NCI-H446 treated with DMSO at 0.1 percent for 48 hours (cell line): ENCODE results near the gene VKORC1L1.
A peak's percentile ranks its signal among the peaks of the same experiment; 100 is the strongest.
"Not testable (repeated sequence)": the region's sequence is repeated elsewhere in the genome, so short reads cannot be mapped to it uniquely, and the experiment has no call there.

Experiments
- DNase-seq: peaks from one replicate; lab custom pipeline; 2025; lab: John Stamatoyannopoulos, UW

Gene VKORC1L1

DNA sequence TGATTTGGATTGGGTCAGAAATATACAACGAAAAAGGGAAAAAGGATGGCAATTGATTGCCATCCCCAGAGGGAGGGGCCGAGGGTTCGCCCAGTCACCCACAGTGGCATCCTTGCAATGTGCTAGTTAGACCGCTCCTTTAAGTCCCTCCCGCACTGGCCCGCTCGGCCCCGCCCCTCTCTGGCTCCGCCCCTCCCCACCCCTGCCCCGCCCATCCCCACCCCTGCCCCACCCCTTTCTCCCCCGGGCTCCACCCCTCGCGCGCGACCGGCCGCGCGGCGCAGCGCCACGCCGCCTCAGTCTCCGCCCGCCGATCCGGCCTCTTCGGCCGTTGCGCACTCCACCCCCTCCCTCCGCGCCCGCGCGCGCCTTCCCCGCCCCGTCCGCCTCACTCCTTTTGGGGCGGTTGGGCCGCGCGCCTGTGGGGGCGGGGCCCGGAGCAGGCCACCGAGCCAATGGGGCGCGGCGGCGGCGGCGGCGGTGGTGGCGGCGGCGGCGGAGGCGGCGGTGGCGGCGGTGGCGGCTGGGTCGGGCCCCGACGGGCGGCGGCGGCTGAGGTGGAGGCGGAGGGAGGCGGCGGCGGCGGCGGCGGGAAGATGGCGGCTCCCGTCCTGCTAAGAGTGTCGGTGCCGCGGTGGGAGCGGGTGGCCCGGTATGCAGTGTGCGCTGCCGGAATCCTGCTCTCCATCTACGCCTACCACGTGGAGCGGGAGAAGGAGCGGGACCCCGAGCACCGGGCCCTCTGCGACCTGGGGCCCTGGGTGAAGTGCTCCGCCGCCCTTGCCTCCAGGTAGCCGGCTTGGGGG lies at the start of gene VKORC1L1:
TSS of gene VKORC1L1 (plus strand) at position 299 of the 806 bp plus-strand sequence. CDS start at position 597, 298 bp downstream.
- peak; percentile 75 for DNase-seq

DNA sequence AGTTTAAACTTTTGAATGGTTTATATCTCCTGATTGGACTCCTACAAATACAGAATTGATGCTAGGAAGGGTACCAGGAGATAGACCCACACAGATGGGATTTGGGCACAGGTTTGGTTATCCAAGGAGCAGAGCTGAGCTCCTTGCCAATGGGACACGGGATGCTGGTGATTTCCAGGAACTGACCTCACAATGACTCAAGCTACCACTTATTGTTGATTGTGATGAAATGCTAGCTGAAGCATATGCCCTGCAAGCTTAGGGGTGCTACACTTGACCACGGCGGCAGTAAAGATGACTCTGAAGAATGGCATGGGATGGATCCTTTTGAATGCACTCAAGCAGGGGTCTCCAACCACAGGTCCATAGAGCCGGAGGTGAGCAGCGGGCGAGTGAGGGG lies 45.5 kb upstream of the VKORC1L1 start:
- DNase-seq: no peak

DNA sequence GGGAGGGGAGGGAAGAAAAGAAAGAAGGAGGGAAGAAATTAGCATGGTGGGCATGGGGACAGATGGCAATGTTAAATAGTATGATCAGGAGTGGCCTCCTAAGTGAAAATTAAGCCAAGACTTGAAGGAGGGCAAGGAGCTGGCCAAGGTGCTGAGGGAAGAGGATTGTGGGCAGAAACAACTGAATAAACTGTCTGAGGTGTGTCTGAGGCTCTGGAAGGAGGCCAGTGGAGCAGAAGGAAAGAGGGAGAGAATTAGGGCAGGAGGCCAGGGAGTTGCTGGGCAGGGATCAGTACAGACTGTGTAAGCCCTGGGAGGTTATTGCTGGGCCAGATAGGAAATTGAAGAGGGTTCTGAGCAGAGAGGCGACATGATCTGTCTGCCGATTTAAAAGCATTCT lies 40.6 kb upstream of the VKORC1L1 start:
- peak; percentile 46 for DNase-seq

DNA sequence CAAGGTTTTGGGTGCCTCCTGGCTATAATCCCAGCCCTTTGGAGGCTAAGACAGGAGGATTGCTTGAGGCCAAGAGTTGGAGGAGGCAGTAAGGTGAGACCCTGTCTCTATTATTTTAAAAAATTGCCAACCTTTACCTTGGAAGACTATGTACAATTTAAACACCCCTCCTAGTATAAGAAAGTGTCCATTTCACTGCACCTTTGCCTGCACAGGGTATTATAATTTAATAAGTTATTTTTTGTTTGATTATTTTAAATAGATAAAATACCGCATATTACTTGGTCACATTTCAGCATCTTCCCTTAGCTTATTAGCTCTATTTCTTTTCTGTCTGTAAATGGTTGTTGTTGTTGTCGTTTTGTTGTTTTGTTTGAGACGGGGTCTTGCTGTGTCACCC lies 36.2 kb upstream of the VKORC1L1 start:
- not testable (repeated sequence) for DNase-seq

DNA sequence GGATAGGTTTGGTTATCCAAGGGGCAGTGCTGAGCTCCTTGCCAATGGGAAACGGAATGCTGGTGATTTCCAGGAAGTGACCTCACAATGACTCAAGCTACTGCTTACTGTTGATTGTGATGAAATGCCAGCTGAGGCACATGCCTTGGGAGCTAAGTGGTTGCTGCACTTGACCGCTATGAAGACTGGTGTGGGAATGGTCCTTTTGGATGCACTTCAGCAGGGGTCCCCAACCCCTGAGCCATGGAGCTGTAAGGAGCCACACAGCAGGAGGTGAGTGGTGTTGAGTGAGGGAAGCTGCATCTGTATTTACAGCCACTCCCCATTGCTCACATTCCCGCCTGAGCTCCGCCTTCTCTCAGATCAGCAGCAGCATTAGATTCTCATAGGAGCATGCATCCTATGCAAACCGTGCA lies 35.3 kb upstream of the VKORC1L1 start:
- DNase-seq: not testable (repeated sequence)

DNA sequence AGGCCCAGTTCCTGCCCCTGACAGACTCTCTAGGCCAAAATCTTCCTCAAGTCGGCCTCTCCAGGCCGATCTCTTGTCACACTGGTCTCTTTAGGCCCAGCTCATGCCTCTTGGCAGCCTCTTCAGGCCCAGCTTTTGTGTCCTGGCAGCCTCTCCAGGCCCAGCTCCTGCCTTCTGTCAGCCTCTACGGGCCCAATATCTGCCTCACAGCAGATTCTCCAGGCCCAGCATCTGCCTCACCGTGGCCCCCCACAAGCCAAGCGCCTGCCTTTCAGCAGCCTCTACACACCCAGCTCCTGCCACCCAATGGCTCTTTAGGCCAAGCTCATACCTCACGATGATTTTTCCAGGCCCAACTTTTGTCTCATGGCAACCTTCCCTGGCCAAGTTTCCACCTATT lies 33.0 kb upstream of the VKORC1L1 start:
- peak; percentile 43 for DNase-seq

DNA sequence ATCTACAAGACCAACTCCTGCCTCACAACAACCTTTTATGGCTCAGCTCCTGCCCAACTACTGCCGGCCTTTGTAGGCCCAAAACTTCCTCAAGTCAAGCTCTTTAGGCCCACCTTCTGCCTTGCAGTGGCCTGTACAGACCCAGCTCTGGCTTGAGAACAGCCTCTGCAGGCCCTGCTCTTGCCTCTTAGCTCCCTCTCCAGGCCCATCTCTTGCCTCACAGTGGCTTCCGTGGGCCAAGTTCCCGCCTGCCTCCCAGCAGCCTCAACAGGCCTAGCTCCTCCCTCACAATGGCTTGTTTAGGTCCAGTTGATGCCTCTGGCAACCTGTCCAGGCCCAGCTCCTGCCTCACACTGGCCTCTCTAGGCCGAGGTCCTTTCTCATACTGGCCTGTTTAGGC lies 32.4 kb upstream of the VKORC1L1 start:
- DNase-seq: peak; percentile 52

DNA sequence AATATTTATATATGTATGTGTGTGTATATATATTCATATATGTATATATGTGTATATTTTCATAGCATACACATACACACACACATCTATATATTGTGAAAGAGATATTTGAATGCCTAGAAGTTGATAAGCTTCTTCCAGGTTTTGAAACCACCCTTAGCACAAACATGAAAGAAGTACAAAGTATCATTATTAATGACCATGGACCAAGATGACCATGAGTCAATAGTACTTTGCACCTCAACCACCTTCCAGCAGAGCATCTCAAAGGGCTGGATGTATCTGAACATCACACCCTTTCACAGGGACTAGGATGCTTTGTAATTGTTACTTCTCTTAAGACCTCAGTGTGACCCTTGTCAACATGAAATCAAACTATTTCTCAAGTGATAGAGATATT lies 29.3 kb upstream of the VKORC1L1 start:
- DNase-seq: not testable (repeated sequence)

DNA sequence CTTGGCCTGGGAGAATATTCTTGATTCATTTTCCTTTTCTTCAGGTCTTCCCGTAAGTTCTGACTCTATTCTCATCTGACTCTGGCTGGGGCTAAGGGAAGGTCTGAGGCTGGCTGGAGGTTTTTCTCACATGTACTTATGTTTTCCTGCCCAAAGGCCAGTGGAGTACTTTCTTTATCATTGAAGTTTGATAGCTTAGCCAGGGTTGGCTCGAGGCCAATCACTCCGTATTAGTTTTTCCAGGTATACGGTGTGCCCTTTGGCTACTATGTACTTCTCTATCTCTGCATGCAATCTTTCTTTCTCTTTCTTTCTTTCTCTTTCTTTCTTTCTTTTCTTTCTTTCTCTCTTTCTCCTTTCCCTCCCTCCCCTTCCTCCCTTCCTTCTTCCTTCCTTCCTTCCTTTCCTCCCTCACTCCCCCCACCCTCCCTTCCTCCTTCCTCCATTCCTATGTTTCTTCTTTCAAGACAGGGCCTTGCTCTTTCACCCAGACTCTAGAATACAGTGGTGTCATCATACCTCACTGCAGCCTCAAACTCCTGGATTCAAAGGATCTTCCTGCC lies 26.8 kb upstream of the VKORC1L1 start:
- no peak for DNase-seq

DNA sequence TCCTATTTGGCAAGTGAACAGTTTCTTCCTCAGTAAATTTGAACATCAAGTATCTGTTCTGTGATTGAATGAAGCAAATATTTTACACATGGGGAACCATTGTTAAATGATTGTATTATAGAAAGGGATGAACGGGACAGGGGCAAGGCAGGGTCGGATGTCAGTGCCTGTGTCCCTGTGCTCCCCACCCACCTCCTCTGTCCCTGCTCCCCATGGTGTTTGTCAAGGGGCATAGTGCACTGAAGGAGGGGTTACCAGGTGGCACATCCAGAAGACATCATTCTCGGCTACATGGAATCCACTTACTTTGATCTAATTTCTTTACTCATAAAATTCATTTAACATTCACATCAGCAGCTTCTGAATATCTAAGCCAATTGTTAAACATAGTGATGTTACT lies 19.4 kb upstream of the VKORC1L1 start:
- not testable (repeated sequence) for DNase-seq

DNA sequence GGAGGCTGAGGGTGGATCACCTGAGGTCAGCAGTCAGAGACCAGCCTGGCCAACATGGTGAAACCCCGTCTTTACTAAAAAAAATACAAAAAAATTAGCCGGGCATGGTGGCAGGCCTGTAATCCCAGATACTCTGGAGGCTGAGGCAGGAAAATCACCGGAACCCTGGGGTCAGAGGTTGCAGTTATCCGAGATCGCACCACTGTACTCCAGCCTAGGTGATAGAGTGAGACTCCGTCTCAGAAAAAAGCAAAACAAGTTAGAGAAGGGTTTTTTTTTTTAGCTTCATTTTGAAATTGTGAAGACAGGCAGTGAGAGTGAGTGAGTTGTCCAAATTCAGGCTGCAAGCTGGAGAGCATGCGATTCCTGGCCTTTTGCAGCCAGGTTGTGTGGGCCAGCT lies 19.0 kb upstream of the VKORC1L1 start:
- DNase-seq: not testable (repeated sequence)

DNA sequence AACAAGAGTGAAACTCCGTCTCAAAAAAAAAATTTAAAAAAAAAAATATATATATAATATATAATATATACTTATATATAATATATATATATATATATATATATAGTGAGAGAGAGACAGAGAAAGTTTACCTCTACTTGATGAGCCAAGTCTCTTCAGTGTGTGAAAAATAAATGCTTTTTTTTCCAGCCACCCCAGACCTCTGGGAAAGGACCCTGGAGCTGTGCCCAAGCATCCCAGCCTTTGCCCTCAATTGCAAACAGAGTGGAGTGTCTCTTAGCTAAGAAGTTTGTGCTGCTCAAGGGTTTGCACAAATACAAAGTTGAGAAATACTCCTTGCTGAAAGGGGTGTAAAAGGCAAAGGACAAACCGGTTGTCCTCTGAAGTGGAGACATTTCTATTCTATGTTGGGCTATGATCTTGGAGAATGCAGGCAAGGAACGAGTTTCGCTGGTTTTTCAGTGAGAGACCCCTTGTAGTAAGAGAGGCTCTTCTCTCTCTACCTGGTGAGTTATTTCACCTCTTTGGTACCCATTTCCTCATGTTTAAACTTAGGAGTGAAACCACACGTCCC lies 15.5 kb upstream of the VKORC1L1 start:
- DNase-seq: not testable (repeated sequence)

DNA sequence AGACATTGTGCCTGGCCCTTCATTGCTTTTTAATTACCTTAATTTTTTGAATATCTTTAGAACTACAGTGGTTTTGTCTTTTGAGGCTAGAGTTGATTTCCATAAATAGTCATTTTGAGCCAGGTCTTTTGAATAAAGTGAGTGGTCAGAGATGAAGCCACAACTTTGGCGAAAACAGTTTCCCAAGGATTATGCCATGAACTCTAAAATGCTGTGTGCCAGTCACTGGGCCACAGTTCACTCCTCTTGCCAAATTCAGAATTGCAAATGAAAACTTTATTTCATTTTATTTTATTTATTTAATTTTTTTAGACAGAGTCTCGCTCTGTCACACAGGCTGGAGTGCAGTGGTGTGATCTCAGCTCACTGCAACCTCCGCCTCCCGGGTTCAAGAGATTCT lies 14.2 kb upstream of the VKORC1L1 start:
- not testable (repeated sequence) for DNase-seq

DNA sequence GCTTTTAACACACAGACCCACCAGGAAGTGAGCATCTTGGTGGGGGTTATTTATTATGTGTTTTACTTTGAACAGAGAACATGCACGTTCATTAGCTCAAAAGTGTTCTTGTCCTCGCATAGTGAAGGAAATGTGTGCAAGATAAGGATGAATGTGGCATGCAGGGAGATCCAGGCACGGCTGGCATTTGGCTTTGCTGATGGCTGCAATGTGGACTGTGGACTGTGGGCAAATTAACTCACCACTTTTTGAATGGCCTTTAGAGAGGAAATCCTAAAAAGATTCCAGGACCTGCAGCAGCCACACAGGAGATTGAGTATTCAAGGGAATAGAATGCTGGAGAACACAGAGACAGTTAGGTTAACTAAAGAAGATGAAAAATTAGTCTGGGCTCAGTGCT lies 6.6 kb upstream of the VKORC1L1 start:
- not testable (repeated sequence) for DNase-seq

DNA sequence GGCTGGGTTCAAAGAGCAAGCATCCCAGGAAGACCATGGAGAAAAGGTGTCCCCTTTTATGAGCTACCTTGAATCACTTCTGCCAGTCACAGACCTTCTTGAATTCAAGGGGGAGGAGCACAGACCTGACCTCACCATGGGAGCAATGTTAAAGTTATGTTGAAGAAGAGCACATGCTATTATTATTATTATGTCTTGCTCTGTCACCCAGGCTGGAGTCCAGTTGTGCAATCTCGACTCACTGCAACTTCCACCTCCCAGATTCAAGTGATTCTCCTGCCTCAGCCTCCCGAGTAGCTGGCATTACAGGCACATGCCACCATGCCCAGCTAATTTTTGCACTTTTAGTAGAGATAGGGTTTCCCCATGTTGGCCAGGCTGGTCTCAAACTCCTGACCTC lies 5.2 kb upstream of the VKORC1L1 start:
- DNase-seq: not testable (repeated sequence)

DNA sequence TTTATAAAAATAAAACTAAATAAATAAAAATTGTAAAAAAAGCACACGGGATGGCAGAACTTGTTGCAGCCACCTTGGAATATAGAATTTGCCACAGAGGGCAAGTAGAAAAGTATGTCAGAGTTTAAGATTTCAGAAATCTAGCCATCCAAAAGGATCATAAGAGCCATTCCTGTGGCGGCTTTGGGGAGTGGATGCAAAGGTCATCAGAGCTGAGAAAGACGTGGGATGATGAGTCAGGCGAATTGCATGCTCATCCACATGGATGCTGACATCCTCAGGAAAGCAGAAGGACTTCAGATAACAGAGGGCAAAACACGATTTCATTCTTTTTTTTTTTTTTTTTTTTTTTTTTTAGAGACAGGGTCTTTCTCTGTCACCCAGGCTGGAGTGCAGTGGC lies 3.6 kb upstream of the VKORC1L1 start:
- DNase-seq: not testable (repeated sequence)

DNA sequence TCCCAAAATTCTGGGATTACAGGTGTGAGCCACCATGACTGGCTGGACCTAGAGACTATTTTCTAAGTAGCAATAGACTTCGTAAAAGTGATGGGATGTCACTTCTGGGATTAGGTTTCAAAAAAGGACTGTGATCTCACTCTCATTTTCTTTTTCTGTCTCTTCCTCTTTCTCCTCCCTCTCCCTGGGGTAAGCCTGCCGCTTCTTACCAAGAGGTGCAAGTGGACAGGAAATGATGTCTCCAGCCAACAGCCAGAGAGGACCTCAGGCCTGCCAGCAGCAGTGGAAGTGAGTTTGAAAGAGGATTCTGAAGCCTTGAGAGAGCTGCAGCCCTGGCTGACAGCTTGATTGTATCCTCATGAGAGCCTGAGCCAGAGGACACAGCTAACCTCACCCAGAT lies 1.4 kb upstream of the VKORC1L1 start:
- not testable (repeated sequence) for DNase-seq

DNA sequence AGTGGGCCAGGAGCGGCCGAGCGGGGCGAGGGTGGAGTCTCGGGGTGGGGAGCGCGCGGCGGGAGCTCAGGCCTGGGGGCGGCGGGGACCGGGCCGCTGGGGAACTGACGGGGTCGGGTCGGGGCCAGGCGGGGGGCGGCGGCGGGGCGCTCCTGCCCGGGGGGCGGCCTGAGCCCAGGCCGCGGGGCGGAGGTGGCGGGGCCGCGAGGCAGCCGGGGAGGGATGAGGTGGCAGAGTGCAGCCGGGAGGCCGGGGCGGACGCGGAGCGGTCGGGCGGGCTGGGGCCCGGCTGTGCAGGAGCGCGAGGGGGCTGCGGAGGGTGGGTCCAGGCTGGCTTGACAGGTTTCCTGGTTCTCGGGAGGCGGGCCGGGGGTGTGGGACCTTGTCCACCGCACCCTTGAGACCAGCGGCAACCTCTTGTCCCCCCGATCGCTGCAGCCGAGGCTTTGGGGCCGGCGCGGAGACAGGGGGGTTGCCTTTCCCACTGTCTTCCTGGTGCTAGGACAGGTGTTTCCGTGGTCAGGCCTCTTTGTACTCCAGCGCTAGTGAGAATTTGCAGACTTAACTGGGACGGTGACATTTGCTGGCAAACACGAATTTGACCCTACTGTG lies 814 bp downstream of the VKORC1L1 start:
- DNase-seq: not testable (repeated sequence)

DNA sequence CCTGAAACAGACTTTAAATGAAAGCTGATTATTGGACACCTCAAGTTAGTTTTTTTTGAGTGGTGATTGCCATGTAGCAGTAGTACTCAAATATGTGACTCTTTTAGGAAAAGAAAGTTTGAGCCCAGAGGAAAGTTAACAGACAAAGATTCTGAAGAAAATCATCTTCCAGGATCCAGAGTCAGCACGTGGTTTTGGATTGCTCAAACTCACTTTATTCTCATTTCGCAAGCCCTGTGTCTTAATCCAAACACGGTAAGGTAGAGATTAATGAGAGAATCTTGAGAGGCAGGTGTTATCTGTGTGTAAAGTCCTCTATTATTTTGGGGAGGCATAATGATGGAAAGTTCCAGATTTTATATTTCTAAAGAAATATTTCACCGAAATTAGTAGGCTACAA lies 2.8 kb downstream of the VKORC1L1 start:
- DNase-seq: not testable (repeated sequence)

DNA sequence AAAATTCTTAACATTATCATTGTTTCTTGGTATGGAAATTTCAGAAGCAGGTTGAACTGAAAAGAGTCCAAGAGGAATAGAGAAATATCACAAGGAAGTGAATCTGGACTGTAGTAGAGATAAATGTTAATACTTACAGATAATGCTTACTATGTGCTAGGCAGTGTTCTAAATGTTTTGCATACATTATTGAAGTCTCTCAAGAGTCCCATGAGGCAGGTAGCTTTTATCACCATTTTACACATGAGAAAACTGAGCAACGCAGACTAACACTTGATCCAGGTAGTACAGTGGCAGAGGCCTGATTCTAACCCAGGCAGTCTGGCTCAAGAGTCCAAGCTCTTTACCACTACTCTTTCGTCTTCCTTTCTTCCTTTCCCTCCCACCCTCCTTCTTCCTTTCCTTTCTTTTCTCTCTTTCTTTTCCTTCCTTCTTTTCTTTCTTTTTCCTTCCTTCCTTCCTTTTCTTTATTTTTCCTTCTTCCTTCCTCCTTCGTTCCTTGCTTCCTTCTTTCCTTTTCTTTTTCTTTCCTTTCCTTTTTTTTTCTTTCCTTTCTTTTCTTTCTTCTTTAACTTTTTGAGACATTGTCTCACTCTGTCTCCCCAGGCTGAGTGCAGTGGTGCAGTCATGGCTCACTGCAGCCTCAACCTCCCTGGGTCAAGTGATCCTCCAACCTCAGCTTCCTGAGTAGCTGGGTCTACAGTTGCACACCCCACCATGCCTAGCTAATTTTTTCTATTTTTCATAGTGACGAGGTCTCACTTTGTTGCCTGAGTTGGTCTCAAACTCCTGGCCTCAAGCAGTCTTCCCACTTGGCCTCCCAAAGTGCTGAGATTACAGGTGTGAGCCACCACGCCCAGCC lies 6.6 kb downstream of the VKORC1L1 start:
- not testable (repeated sequence) for DNase-seq

DNA sequence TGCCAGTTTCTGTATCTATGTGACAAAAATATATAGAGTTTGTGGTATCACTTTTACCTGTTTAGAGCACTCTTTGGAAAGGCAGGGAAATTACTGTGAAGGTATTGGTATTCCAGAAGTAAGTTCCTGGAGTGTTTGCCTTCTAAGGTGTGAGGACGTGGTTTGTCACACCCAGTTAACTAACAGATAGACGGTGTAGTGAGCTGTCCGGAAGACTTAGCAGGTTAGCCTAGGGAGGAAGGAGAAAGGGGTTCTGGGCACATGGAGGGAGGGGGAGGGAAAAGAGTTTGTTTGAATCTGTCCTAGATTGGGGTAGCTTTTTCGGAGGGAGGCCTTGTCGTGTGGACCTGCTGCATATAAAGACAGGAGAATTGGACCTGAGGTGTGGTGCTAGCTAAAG lies 7.4 kb downstream of the VKORC1L1 start:
- not testable (repeated sequence) for DNase-seq

DNA sequence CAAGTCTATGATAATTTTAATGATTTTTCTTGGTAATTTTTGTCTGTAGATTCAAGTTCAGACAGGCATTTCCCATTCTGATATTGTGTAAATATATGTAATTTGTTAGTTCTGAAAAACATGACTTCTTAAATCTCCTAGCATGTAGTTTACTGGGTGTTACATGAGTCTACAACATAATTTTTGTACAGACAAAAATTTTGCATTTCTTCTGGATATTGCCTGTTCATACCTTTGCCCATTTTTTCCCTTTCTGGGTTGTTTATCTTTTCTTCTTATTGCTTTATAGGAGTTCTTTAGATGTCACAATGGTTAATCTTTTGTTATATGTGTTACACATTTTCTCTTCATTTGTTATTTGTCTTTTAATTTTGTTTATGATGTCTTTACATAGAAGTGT lies 12.1 kb downstream of the VKORC1L1 start:
- not testable (repeated sequence) for DNase-seq
